KMS-11 (cell line): Measurements from ENCODE around the gene GLIPR1.
A peak's percentile ranks its signal among the peaks of the same experiment; 100 is the strongest.

Experiments used
- H2AFZ ChIP-seq: fragments of 200-600 bp; sonication (generic); 2 replicates; pipeline ENCODE4 v1.6.1; 2016; ENCODE audit warnings: antibody characterized with exemption, mixed run types, low read depth
- H3K27ac ChIP-seq: fragments of 200-600 bp; sonication (generic); 2 replicates; pipeline ENCODE4 v1.6.1; 2016; ENCODE audit warnings: mild to moderate bottlenecking, mixed run types
- H3K27me3 ChIP-seq: fragments of 200-600 bp; sonication (generic); 2 replicates; pipeline ENCODE4 v1.6.1; 2017; ENCODE audit warnings: mild to moderate bottlenecking, low read depth, mixed run types, moderate library complexity; ENCODE audit not compliant: insufficient read depth
- H3K36me3 ChIP-seq: fragments of 200-600 bp; sonication (generic); 2 replicates; pipeline ENCODE4 v1.6.1; 2017; ENCODE audit warnings: mild to moderate bottlenecking, mixed run types; ENCODE audit not compliant: insufficient read depth
- H3K4me1 ChIP-seq: fragments of 200-600 bp; sonication (generic); 2 replicates; pipeline ENCODE4 v1.6.1; 2016; ENCODE audit warnings: mild to moderate bottlenecking, low read depth, mixed run types; ENCODE audit not compliant: poor library complexity, severe bottlenecking
- H3K4me2 ChIP-seq: fragments of 200-600 bp; sonication (generic); 2 replicates; pipeline ENCODE4 v1.7.0; 2016; ENCODE audit warnings: mild to moderate bottlenecking, mixed run types
- H3K4me3 ChIP-seq: fragments of 200-600 bp; sonication (generic); IDR thresholded peaks from 2 replicates; pipeline ENCODE4 v1.6.1; 2017; ENCODE audit warnings: low read depth, low read length, mixed read lengths; ENCODE audit not compliant: insufficient read depth
- H3K79me2 ChIP-seq: fragments of 200-600 bp; sonication (generic); 2 replicates; pipeline ENCODE4 v1.6.1; 2016; ENCODE audit warnings: low read depth, mixed run types; ENCODE audit not compliant: insufficient read depth
- H3K9ac ChIP-seq: fragments of 200-600 bp; sonication (generic); 2 replicates; pipeline ENCODE4 v1.6.1; 2016; ENCODE audit warnings: mild to moderate bottlenecking, mixed run types
- H4K20me1 ChIP-seq: fragments of 200-600 bp; sonication (generic); 2 replicates; pipeline ENCODE4 v1.6.1; 2016; ENCODE audit warnings: mild to moderate bottlenecking, mixed run types; ENCODE audit not compliant: insufficient read depth
- CTCF ChIP-seq: fragments of 200-600 bp; sonication (generic); conservative IDR thresholded peaks from 2 replicates; pipeline ENCODE4 v1.6.1; 2017; ENCODE audit warnings: low read depth, mild to moderate bottlenecking, antibody characterized with exemption, low read length, moderate library complexity, mixed read lengths

GLIPR1 gene

GRCh38 chr12:75480469-75480949 lies at the start of gene GLIPR1:
Gene GLIPR1, plus strand, starts transcription at chr12:75480755. Its CDS starts 126 bp downstream, at chr12:75480881.
- Histone ChIP-seq H3K4me3 (no peak within 1 kb of the TSS), H3K36me3 (no peaks in the 10 kb centered on the region), H4K20me1 (no peaks in the 10 kb centered on the region), H2AFZ (peak within 1 kb of the TSS; percentile 8; the same call in 1 of the 2 replicates), H3K4me2 (peak within 1 kb of the TSS; percentile 14), H3K9ac (peak within 1 kb of the TSS; percentile 19; the same call in 1 of the 2 replicates), H3K79me2 (no peaks in the 10 kb centered on the region), H3K27me3 (no peaks in the 10 kb centered on the region), H3K4me1 (no peaks in the 10 kb centered on the region), H3K27ac (peak within 1 kb of the TSS; percentile 26; the same call in 1 of the 2 replicates)
- no peak for TF ChIP-seq CTCF

- H3K4me2 ChIP-seq: no peak overlapping the region
- H3K27me3 ChIP-seq: no peaks in the 10 kb centered on the region
- H3K9ac ChIP-seq: no peak overlapping the region
- no peak overlapping the region for H2AFZ ChIP-seq
- H3K36me3 ChIP-seq: no peaks in the 10 kb centered on the region
- H4K20me1 ChIP-seq: no peaks in the 10 kb centered on the region
- no peak for TF ChIP-seq CTCF
- H3K27ac ChIP-seq: no peak overlapping the region
- no peak overlapping the region for H3K4me3 ChIP-seq
- no peaks in the 10 kb centered on the region for H3K4me1 ChIP-seq
- no peaks in the 10 kb centered on the region for H3K79me2 ChIP-seq
Measured at GRCh38 chr12:75432924-75433323, 47.6 kb upstream of the GLIPR1 start.

GRCh38 chr12:75437564-75437963 lies 43.0 kb upstream of the GLIPR1 start:
- no peak overlapping the region for H2AFZ ChIP-seq
- H3K27me3 ChIP-seq: no peaks in the 10 kb centered on the region
- no peaks in the 10 kb centered on the region for H3K4me1 ChIP-seq
- H3K79me2 ChIP-seq: no peaks in the 10 kb centered on the region
- 0 out of 2 replicates have a peak, but pooled peaks have one; percentile 13 for TF ChIP-seq CTCF
- H3K4me2 ChIP-seq: no peak overlapping the region
- H3K9ac ChIP-seq: no peak overlapping the region
- no peak overlapping the region for H3K4me3 ChIP-seq
- H3K36me3 ChIP-seq: no peaks in the 10 kb centered on the region
- H4K20me1 ChIP-seq: no peaks in the 10 kb centered on the region
- H3K27ac ChIP-seq: no peak overlapping the region

- Histone ChIP-seq H2AFZ (no peak overlapping the region), H4K20me1 (no peaks in the 10 kb centered on the region), H3K27me3 (no peaks in the 10 kb centered on the region), H3K27ac (no peak overlapping the region), H3K4me2 (no peak overlapping the region), H3K9ac (no peak overlapping the region), H3K79me2 (no peaks in the 10 kb centered on the region), H3K36me3 (no peaks in the 10 kb centered on the region), H3K4me3 (no peak overlapping the region), H3K4me1 (no peaks in the 10 kb centered on the region)
- no peak for TF ChIP-seq CTCF
Measured at GRCh38 chr12:75438059-75438754, 42.3 kb upstream of the GLIPR1 start.
